HepG2 (cell line): ENCODE results near the gene LDLRAP1. TPM values are rescaled to one million over a fixed set of nuclear protein-coding genes. Genes with fewer than 3 reads are reported as not detected.

Experiments
- ATAC-seq: fragments of 200-7000 bp; cut with Tn5 transposase; 3 replicates; pipeline ENCODE4 v1.9.1; 2020; ENCODE audit warnings: mild to moderate bottlenecking, moderate library complexity
- BruUV-seq: library from RNA; stranded (reverse); fragments of 400-500 nt; replicated peaks from 2 replicates; lab custom pipeline; 2021; lab: Mats Ljungman, UMichigan
- CTCF ChIA-PET: fragments of 300-600 bp; formaldehyde crosslinking; extraction: SDS; loops from one replicate; lab custom pipeline; 2021; ENCODE audit warnings: low total read pairs, inconsistent platforms, low intra/inter-chr PET ratio; lab: Yijun Ruan, JAX
- POLR2A ChIA-PET: fragments of 350-600 bp; sonication (Branson Sonifier 250); formaldehyde crosslinking; loops from one replicate; lab custom pipeline; 2020; ENCODE audit warnings: antibody characterized with exemption, inconsistent platforms; lab: Yijun Ruan, JAX
- DNase-seq: peaks from one replicate; pipeline ENCODE4 v3.0.0-alpha.2; 2015; ENCODE audit warnings: low spot score
- FAIRE-seq: peaks from 3 replicates; lab custom pipeline; 2011; peaks lifted over from hg19 to GRCh38; lab: Jason Lieb, UNC
- H2AFZ ChIP-seq: one replicate; pipeline ENCODE4 v1.6.1; 2011; ENCODE audit warnings: low read length, inconsistent platforms
- H3K27ac ChIP-seq: fragments of 300-600 bp; 3 replicates; pipeline ENCODE4 v1.8.0; 2011; ENCODE audit warnings: mixed run types, mild to moderate bottlenecking, mixed read lengths, low read length, inconsistent platforms; ENCODE audit not compliant: insufficient read depth; ENCODE audit errors: extremely low read length
- H3K27me3 ChIP-seq, 2 experiments: fragments of 200-600 bp in 1 of 2; 2 replicates in 1 of 2; 3 replicates in 1 of 2; pipeline versions ENCODE4 v1.6.0 to v1.8.0; 2011; ENCODE audit warnings: low read length in 2 of 2, mild to moderate bottlenecking in 2 of 2, moderate library complexity in 2 of 2, inconsistent platforms in 1 of 2; ENCODE audit not compliant: insufficient read depth in 2 of 2, control insufficient read depth in 1 of 2
- H3K36me3 ChIP-seq, 2 experiments: fragments of 200-600 bp in 1 of 2; replicated peaks in 1 of 2; 2 replicates in 1 of 2; 3 replicates in 1 of 2; pipeline versions ENCODE4 v1.5.1 to v1.8.0; 2011; ENCODE audit warnings: low read length in 2 of 2, inconsistent platforms in 1 of 2; ENCODE audit not compliant: insufficient read depth in 2 of 2, control insufficient read depth in 1 of 2
- H3K4me1 ChIP-seq: 2 replicates; pipeline ENCODE4 v1.5.1; 2012; ENCODE audit warnings: low read length, inconsistent platforms; ENCODE audit not compliant: insufficient read depth
- H3K4me2 ChIP-seq: 2 replicates; pipeline ENCODE4 v1.6.0; 2011; ENCODE audit warnings: low read depth, low read length, inconsistent platforms
- H3K4me3 ChIP-seq, 3 experiments: fragments of 200-600 bp in 1 of 3; sonication (generic), shearing (Covaris generic) in 1 of 3; replicated peaks in 1 of 3; 2 replicates each; pipeline ENCODE4 v1.5.1; 2011 to 2016; ENCODE audit warnings: low read length in 3 of 3, inconsistent platforms in 2 of 3, low read depth in 2 of 3, mild to moderate bottlenecking in 2 of 3, control low read depth in 1 of 3, mixed read lengths in 1 of 3; ENCODE audit not compliant: insufficient read depth in 1 of 3
- H3K79me2 ChIP-seq: one replicate; pipeline ENCODE4 v1.6.1; 2011; ENCODE audit warnings: low read length, inconsistent platforms; ENCODE audit not compliant: insufficient read depth
- H3K9ac ChIP-seq: 2 replicates; pipeline ENCODE4 v1.6.0; 2011; ENCODE audit warnings: mild to moderate bottlenecking, low read depth, low read length, inconsistent platforms; ENCODE audit not compliant: insufficient read depth
- H3K9me3 ChIP-seq: 2 replicates; pipeline ENCODE4 v1.5.1; 2012; ENCODE audit warnings: mild to moderate bottlenecking, low read length
- H4K20me1 ChIP-seq: 2 replicates; pipeline ENCODE4 v1.6.0; 2011; ENCODE audit warnings: inconsistent platforms, mild to moderate bottlenecking, low read length, moderate library complexity; ENCODE audit not compliant: insufficient read depth
- AFF4 ChIP-seq: sonication (generic); formaldehyde crosslinking; IDR thresholded peaks from 2 replicates; pipeline ENCODE4 v1.4.0; 2020; ENCODE audit warnings: missing genetic modification reagents
- CTCF ChIP-seq: sonication (generic); formaldehyde crosslinking; IDR thresholded peaks from 2 replicates; pipeline ENCODE4 v1.5.0; 2020; ENCODE audit warnings: mild to moderate bottlenecking, missing genetic modification reagents, moderate library complexity
- ETV5 ChIP-seq: IDR thresholded peaks from 2 replicates; pipeline ENCODE4 v1.6.1; 2018; ENCODE audit warnings: missing biosample characterization, missing genetic modification reagents, inconsistent platforms, borderline replicate concordance
- HNRNPL ChIP-seq: fragments of 200-400 bp; formaldehyde crosslinking; IDR thresholded peaks from 2 replicates; pipeline ENCODE4 v1.6.1; 2017; ENCODE audit warnings: mild to moderate bottlenecking, low read depth, low read length
- HNRNPUL1 ChIP-seq: fragments of 200-400 bp; formaldehyde crosslinking; IDR thresholded peaks from 2 replicates; pipeline ENCODE4 v1.6.1; 2017; ENCODE audit warnings: low read depth, mild to moderate bottlenecking, low read length, moderate library complexity
- MYNN ChIP-seq: sonication (generic); formaldehyde crosslinking; IDR thresholded peaks from 2 replicates; pipeline ENCODE4 v1.4.0; 2020; ENCODE audit warnings: mild to moderate bottlenecking, low read depth, missing genetic modification reagents
- RAD21 ChIP-seq: fragments of 450-650 bp; formaldehyde crosslinking; IDR thresholded peaks from 2 replicates; pipeline ENCODE4 v1.5.0; 2020; ENCODE audit warnings: mild to moderate bottlenecking
- SIN3A ChIP-seq: IDR thresholded peaks from 2 replicates; pipeline ENCODE4 v1.6.1; 2011; ENCODE audit warnings: low read depth, mild to moderate bottlenecking, control low read depth, low read length, borderline replicate concordance
- TSC22D2 ChIP-seq: sonication (generic); formaldehyde crosslinking; IDR thresholded peaks from 2 replicates; pipeline ENCODE4 v1.5.1; 2020; ENCODE audit warnings: missing genetic modification reagents, mild to moderate bottlenecking, borderline replicate concordance
- ZBTB46 ChIP-seq: sonication (generic); formaldehyde crosslinking; IDR thresholded peaks from 2 replicates; pipeline ENCODE4 v1.4.0; 2020; ENCODE audit warnings: mild to moderate bottlenecking, missing genetic modification reagents, borderline replicate concordance
- ZFX ChIP-seq: sonication (generic); formaldehyde crosslinking; IDR thresholded peaks from 2 replicates; pipeline ENCODE4 v1.4.0; 2020; ENCODE audit warnings: mild to moderate bottlenecking, low read depth, missing genetic modification reagents, moderate library complexity
- ZNF549 ChIP-seq: sonication (generic); formaldehyde crosslinking; IDR thresholded peaks from 2 replicates; pipeline ENCODE4 v1.5.0; 2020; ENCODE audit warnings: missing genetic modification reagents
- ZNF550 ChIP-seq: sonication (generic); formaldehyde crosslinking; IDR thresholded peaks from 2 replicates; pipeline ENCODE4 v1.4.0; 2020; ENCODE audit warnings: mild to moderate bottlenecking, missing genetic modification reagents, borderline replicate concordance
- ZNF740 ChIP-seq: sonication (generic); formaldehyde crosslinking; IDR thresholded peaks from 2 replicates; pipeline ENCODE4 v1.4.0; 2020; ENCODE audit warnings: missing genetic modification reagents
- ZNF761 ChIP-seq: sonication (generic); formaldehyde crosslinking; conservative IDR thresholded peaks from 2 replicates; pipeline ENCODE4 v1.4.0; 2020; ENCODE audit warnings: mild to moderate bottlenecking, missing genetic modification reagents
- WGBS: methylation state at CpG from one replicate; pipeline ENCODE4 v1.1.6; 2017; ENCODE audit warnings: low lambda C conversion rate; 5-methylcytosine and 5-hydroxymethylcytosine counted together
- in situ Hi-C: cut with HindIII; loops from 2 replicates; pipeline ENCODE4 v1.10.0; 2017; ENCODE audit warnings: low pct_unique_long_range_greater_than_20kb; ENCODE audit not compliant: extremely low pct_ligation_motif_present
- intact Hi-C: fragments of 100-400 bp; cut with micrococcal nuclease; formaldehyde crosslinking; loops from one replicate; pipeline ENCODE4 v1.10.0; 2022; ENCODE audit not compliant: unreplicated experiment
- polyA plus RNA-seq, 8 experiments: library from polyadenylated mRNA; depleted of rRNA in 3 of 8; stranded (reverse) in 7 of 8; unstranded in 1 of 8; fragments of >200 nt; fragmentation: Illumina TruSeq in 4 of 8; extraction: Trizol in 4 of 8; gene quantifications; 2 replicates each; pipeline versions ENCODE4 v1.2.1 to v1.2.3, GENCODE V29; 2011 to 2016; ENCODE audit warnings: low read depth in 4 of 8, missing spikeins in 1 of 8, mixed read lengths in 1 of 8; ENCODE audit not compliant: insufficient read depth in 1 of 8
- total RNA-seq, 5 experiments: library from RNA; depleted of rRNA; stranded (reverse); fragments of >200 nt; fragmentation: Illumina TruSeq; extraction: Trizol; gene quantifications; 2 replicates each; pipeline ENCODE4 v1.2.3, GENCODE V29; 2016; ENCODE audit warnings: low read depth in 1 of 5

The LDLRAP1 gene
- total and polyA plus RNA-seq, 2 of the 13 experiments (the other 11 are each of a cell fraction or from before 2014, with no cell fraction given): 7.2 to 12.1 TPM

- Histone ChIP-seq H3K4me2 (peak within 1 kb of the TSS; percentile 92), H3K4me3 (peak within 1 kb of the TSS; percentile 58 to 75 (median 61)), H4K20me1 (no peaks in the 10 kb centered on the region), H3K27me3 (peaks cover 12 to 45% of the 10 kb centered on the region in 2 experiments), H3K27ac (no peak within 1 kb of the TSS), H3K9me3 (no peaks in the 10 kb centered on the region), H3K36me3 (no peaks in the 10 kb centered on the region), H3K9ac (peak within 1 kb of the TSS; percentile 21; the same call in 1 of the 2 replicates), H2AFZ (no peak within 1 kb of the TSS), H3K4me1 (peaks cover 11% of the 10 kb centered on the region), H3K79me2 (no peaks in the 10 kb centered on the region)
- ATAC-seq (peak; percentile 89), FAIRE-seq (no peak), DNase-seq (peak; percentile 71)
- intact Hi-C loops: loop anchor here (5.0 kb wide), 1 partner anchor 181 kb away; no protein-coding TSS in a partner anchor
- in situ Hi-C loops: loop anchor here (25.0 kb wide), 1 partner anchor 196 kb away; the partner anchor contains the start of genes MTFR1L and SELENON
- WGBS: 0% methylated on average over 9 of the region's 116 CpGs
- ChIA-PET CTCF (no interaction called here), POLR2A (no interaction called here)
- no TSS peak for BruUV-seq
- TF ChIP-seq MYNN (CRISPR knock-in tag): 0 out of 2 replicates have a peak, but pooled peaks have one; percentile 49
- TF ChIP-seq TSC22D2: no peak
- TF ChIP-seq AFF4 (CRISPR knock-in tag): no peak
- peak; percentile 47; the same call in 1 of the 2 replicates for TF ChIP-seq ETV5
- TF ChIP-seq ZNF549 (CRISPR knock-in tag): no peak
- TF ChIP-seq ZNF761 (CRISPR knock-in tag): no peak
- TF ChIP-seq ZNF550: no peak
- peak; percentile 33; the same call in 1 of the 2 replicates for TF ChIP-seq ZFX (CRISPR knock-in tag)
- TF ChIP-seq RAD21 (CRISPR knock-in tag): peak; percentile 40; the same call in 1 of the 2 replicates
- peak; percentile 41 for TF ChIP-seq CTCF (CRISPR knock-in tag)
- no peak for TF ChIP-seq SIN3A
- peak; percentile 90 for TF ChIP-seq HNRNPL
- no peak for TF ChIP-seq ZBTB46 (CRISPR knock-in tag)
- peak; percentile 86 for TF ChIP-seq ZNF740 (CRISPR knock-in tag)
- no peak for TF ChIP-seq HNRNPUL1
These were observed 72.9 kb downstream of the LDLRAP1 start, which contains the start of gene MAN1C1 for GRCh38 chr1:25616095-25616986. TSS of gene MAN1C1 (plus strand) at chr1:25616791. CDS start at chr1:25617798, 1,007 bp downstream.
